Stimulated activated CD8-positive, alpha-beta memory T cell treated with anti-CD3 and anti-CD28 coated beads, Interleukin-12 subunit alpha, Interleukin-12 subunit beta, amount 100 ng/mL, for 1 hour (primary cell): ENCODE data around the gene LRCH1.

ENCODE experiments used
- DNase-seq: peaks from one replicate; pipeline ENCODE4 v3.0.0-alpha.2; 2020; ENCODE audit warnings: low read depth

Gene LRCH1

DNA sequence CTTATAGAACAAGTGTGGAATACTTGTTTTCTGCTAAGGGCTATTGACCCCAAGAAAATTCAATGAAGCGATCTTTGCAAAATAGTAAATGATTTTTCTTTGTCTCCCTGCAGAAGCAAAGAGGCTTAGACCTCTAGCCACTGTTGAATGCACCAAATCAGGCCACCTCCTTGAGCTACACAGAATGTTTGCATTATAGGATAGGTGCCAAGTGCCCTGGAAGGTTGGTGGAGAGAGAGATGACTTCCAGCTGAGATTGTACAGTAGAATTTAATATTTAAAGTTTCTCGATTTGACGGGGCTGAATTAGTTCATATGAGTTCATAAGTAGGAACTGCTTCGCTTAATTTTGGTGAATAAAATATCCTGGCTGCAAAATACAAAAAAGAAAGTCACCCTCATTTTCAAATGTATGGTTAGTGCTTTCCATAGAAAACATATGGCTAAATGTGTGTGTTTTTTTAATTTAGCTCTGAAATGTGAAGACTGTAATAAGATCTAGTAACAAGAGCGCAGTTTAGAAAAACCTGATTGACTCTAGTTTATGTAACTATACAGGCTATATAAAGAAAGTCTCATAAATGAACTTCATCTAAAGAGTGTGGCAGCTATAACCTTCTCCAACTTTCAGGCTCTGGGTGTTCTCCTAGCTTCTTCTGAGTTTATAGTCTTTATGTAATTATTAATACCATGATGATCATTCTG is 41.6 kb downstream of the LRCH1 start:
- DNase-seq = no peak

DNA sequence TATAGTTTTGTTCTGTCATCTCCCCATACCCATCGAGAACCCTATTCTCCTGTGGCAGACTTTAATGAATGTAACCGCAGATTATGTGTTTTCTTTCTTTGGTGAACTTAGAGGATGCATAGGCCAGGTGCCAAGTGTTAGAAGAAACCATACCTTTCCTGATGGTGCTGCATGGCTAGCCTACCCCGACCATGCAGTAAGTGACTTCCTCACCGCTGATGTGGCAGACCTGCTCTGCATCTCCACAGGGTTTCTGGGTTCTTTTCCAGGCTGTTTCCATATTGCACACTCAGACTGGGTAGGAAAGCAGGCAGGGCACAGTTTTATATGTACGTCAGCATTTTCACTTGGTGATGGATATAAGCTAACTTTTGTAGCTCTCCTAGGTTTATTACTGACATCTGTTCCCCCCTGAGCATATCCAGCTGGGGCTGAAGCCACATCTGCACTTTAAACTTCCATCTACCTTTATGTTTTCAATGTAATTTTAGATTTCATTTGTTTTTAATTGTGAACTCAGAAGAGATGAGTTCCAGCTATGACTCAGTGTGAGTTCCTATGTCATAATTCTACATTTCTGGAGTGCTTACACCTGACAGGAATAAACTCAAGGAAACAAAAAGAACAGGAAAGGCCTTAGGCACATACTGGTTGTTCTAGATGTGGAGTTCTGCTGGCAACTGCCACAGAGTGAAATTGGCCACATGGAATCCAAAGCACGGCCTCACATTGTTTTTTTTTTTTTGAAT is 42.3 kb downstream of the LRCH1 start:
- DNase-seq = no peak

DNA sequence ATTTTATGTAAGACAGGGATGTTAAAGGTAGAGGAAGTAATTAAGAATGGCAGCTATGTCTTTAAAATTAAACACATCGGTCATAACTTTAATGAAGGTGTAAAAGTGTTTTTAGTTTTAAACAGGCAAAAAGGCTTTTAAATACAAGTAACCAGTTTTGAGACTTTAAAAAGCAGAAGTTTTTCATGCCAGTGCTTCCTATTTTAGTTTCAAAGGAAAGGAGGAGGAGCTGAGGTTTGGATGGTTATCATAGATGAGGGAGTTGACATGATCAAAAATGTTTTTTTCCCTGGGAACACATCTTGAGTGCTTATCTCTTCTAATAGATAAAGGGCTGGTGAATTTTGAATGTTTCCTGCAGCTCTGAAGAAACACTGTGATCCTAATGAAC is 42.9 kb downstream of the LRCH1 start:
- DNase-seq = no peak

DNA sequence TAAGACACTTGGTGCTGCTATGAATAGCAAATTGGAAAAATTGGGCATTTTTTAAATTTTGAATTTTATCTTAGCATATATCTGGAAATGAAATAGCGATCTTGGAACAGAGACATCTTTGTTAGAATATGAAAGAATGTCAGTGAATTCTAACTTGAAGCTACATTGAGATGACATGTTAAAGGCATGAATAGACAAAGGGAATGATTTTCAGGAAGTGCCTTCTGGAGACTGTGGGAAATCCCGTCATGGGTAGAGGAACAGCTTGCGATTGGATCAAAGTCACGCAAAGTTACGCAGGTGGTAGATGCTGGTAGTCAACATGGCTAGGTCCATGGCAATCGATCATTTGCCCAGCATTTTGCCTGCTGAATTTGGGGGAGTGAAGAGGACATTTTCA is 43.5 kb downstream of the LRCH1 start:
- no peak for DNase-seq

DNA sequence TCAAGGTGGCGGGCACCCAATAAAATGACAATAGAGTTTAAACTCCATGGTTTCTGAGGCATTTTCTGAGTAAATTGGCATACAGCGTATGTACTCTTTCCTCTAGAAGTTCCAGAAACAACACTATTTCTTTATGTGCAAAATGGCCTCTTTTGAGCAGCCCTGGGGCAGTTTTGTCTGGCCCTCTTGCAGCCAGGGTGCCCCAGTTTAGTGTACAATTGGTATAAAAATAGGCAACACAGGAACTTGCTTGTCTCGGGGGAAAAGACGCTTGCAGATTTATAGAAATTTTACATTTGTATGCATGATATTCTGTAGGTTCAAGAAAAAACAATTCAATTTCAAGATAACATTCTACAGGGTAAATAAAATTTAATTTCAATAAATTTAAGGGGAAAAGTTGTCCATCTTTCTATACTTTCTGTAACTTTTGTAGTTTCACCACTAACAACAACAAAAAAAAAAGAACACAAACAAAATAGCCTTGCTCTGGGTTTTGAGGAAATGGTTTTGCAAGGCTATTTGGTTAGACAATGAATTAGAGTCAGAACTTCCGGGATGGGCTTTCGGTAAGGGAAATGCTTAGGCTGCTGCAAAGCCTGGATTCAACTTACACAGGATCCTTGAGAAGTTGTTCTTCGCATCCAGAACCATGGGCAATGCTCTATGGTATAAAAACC is 45.3 kb downstream of the LRCH1 start:
- no peak for DNase-seq

DNA sequence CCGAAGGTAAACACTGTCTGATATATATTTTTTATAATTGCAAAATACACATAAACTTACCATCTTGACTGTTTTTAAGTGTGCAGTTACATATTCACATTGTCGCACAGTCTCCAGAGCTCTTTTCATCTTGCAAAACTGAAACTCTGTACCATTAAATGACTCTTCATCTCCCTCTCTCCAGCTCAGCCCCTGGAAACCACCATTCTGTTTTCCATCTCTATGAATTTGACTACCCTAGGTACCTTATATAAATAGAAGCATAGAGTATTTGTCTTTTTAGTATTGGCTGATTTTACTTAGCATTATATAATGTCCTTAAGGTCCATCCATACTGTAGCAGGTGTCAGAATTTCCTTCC is 45.8 kb downstream of the LRCH1 start:
- DNase-seq = no peak

DNA sequence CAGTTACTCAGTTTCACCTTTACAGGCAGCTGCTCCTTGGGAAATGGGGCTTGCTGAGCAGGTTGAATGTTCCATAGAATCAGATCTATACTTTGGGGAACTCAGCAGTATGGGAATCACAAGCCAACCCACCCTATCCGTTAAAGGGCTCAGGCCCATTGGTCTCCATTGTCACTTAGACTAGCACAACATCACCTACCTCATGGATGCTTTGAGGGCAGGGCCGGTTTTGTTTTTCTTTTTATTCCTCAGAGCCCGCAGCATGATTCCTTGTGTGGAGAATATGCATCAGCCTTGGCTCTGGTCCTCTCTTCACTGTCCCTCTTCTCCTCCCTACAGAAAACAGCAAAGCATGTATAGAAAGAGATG is 48.0 kb downstream of the LRCH1 start:
- no peak for DNase-seq

DNA sequence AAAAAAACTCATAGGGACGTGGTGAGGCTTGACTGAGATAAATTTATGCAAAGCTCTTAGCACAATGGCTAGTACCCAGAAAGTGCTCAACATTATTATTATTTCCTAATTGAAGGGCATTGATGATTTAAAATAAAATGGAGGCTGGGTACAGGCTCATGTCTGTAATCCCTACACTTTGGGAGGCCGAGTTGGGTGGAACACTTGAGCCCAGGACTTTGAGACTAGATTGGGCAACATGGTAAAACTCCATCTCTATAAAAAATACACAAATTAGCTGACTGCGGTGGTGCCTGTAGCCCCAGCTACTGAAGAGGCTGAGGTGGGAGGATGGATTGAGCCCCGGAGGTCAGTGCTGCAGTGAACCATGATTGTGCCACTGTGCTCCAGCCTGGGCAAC is 49.6 kb downstream of the LRCH1 start:
- DNase-seq = no peak

DNA sequence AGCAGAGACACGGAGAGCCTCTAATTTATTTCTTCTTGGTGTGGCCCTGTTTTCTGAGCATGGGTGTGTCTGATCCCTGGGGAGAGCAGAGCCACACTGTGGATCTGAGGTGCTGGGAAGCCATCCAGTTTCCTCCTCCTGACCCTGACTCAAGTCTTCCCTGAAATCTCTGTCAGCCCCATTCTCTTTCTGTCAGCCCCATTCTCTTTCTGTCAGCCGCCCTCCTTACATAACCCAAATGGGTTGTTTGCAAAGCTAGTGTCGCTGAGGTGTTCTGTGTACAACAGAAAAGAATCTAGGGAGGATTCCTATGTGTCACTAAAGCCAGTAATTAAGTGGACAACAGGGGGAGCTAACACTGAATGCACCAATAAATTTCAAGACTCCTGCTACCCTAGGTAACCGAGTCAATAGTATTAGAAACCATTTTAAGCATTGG is 50.2 kb downstream of the LRCH1 start:
- no peak for DNase-seq

DNA sequence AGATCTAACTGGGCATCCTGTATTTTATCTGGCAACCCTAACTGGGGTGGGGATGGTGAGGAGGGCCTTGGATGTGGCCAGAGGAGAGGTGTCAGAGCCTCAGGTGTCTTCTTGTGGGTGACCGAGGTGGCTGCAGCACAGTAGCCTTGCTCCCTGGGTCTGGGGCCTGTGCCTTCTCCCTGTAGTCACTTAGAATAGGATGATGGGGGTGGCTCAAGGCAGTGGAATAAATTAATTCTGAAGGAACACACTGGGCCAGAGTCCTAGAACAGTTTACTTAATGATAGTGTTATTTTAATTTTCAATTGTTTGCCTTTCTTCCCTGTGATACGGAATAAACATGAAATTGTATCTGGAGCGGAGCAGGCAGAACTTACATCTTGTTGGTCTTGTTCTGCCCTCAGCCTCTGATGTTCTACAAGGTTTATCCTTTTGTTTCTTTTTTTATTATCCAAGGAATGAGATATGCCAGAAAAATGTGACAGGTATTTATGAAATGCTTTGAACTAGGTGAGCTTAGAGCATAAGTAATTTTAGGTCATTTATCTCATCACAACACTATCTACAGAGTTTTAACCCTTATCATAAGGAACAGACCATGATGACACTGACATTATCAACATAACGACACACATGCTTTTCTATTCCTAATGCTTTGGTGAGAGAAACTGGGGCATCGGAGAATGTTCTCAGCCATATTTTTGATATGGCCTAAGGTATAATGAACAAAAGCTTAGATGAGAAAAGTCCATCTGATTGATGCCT is 51.4 kb downstream of the LRCH1 start:
- DNase-seq = no peak

DNA sequence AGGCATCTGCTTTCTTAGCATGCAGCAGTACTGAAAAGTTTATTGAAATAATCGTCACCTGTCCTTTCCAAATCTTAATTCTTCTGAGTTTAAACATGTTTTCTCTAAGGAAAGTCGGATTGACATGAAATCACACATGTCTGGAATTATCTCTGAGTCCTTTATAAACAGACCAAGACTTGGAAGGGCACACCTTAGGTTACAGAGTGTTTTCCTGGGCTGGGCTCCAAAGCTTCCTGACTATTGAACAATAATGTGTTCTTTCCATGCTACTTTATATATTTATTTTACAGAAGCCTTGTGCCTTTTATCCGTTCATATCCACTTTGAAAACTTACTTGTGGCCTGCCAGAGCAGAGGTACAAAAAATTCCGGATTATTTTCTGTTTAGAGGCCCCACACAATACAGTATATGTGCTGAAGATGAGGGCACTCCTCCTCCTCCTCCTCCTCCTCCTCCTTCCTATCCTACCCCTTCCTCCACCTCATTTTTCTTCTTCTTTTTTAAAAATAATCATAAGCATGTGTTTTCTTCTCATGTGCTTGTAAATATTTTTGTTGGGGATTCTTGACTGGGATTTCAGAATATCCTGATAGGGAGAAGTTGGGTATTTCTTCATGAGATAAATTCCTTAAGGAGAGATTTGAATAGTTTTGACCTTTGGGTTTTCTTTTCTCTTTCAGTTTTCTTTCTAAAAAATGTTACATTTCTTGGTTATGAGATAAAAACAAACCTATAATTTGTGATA is 52.3 kb downstream of the LRCH1 start:
- no peak for DNase-seq

DNA sequence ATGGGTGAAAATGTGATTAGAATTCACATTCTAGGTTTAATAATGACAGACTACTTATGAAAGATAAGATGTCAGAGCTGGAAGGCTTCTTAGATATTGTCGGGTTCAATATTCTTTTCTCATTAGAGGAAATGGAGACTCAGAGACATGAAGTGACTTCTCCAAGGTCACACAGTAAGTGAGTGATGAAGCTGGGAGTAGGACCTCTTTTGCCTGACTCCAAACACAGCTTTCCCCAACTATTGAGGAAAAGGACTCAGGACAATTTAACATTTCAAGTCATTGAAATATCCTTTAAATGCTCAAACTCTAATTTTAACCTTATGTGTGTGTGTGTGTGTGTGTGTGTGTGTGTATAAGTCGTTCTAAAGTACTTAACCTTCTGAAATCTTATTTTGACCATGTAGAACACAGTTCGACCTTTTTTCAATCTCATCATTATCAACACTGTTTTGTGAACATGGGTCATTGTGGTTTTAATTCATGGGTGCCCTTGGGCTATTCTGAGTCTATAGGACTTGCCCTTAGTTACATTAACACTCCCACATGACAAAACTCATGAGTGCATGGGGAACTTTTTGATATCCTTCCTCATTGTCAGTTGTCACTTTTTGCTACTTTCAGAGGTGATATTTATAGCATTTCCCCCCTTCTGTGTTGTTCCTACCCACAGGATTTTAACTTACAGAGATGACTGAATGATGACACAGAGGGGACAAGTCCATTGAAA is 53.0 kb downstream of the LRCH1 start:
- DNase-seq = no peak

DNA sequence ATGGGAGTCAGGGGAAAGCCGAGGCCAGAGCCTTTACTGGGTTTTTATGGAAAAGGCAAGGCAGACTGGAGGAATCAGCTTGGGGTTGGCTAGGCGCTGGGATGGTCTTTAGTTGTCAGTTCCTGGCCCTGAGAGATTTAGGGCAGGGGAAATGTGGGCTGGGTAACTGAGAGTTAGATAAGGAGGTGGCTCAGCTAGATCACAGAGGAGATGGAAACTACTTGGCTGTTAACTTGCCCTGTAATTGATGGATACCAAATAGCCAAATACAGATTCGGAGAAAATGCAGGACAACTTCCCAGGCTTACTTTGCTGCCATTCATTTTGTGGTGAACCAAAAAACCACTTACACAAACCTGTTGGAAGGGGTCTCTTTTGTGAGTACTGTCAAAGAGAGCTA is 54.0 kb downstream of the LRCH1 start:
- no peak for DNase-seq

DNA sequence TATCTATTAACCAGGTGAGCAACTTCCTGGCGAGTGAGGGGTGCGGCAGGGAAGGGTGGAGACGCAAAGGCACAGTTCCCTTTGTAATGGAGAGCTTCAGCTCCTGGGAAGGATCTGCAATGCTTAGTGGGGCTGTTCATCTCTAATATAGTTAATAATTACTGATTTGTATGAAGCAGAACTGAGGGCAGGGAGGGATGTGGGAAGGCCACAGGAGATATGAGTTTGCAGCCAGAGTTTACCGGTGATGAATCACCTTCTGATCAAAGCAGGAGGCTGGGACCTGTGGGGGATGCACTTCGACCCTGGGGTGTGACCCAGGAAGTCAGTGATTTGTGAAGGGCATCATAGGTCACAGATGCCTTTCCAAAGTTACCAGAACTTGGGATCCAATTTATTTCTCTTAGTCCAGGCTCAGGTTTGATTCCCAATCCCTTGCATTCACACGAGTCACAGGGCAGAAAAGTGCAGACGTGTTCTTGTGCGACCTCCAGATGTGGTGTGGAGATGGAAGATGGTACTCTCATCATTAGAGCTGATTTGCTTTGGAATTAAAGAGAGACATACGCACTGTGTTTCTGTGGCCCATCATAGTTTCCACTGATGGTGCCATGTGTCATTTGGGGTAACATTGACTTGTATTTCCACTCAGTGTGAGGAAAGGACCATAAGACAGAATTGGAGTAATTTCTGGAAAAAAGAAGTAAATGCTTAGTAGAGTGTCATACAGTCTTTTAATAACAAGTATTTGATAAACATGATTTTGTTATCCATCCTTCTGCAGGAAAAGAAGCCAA is 55.0 kb downstream of the LRCH1 start:
- DNase-seq = no peak

DNA sequence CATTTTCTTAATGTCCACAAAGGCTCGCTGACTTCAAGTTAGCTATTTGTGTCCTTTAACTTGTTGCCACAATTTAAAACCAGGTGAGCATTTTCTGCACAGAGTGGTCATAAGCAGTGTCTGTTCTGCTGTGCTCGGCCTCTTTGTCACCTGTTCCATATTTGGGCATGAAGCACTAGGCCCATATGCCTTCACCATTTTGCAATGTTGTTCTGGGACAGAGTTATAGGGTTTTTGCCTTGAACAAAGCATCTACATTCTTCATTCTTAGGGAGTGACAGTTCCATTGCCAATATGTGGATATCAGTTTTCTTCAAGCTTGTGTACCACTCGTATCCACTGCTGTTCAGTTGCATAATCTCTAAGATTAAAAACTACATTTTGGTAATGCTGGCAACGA is 56.1 kb downstream of the LRCH1 start:
- no peak for DNase-seq

DNA sequence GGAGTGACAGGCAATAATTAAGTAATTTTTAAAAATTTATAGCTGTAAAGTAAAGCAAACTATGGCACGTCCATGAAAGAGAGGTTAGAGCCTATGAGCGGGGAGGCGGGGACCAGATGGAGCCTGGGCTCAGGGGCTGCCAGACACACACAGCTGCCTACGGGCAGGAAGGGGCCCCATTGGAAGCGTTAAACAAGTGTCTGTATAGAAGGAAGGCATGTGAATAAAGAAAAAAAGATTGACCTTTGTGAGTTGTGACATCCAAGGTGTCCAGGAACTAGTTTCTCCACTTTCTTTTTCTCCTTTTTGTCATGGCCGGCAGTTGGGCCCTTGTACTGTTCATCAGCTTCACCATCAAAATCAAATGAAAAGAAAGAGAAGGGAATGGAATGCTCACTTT is 56.8 kb downstream of the LRCH1 start:
- no peak for DNase-seq

DNA sequence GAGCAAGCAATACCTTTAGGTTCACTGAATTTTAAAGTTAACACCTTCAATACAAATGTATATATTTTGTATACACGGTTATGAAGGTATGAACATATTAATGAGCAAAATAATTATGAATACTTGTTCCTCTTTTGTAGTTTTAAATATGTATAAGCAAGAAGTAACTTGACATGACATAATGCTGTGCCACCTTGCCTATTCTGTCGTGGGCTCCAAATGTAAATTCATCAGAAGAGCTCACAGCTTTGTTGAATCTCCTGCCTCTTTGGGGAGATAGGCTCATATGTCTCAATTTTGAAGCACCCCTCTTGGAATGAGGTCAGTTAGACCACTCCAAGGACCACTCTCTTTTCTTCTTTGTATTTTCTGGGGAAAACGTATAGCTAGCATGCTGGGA is 59.3 kb downstream of the LRCH1 start:
- DNase-seq = no peak

DNA sequence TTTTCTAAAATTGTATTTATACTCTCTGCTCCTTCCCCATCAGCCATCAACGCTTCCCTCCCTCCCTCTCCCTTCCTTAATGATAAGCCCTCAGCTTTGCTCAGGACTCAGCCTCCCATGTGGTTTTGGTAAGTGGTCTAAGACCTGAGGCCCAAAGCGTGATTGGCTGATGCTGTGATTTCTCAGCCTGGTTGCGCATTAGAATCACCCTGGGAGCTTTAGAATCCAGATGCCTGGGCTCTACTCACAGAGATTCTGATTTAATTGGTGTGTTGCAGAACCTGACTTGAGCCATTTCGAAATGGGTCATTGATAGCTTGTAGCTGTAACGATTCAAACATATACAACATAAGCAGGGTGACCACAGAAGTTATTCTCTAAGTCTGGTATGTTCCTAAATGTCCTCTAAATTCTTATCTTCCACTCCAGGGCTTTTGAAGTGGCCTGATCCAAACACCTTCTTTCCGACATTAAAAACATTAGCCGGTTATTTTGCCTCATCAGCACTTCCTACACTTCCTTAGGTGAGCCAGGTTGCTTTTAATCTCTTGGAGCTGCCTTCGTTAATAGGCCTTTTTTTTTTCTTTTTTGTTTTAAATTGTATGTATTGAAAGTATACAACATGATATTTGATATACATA is 60.6 kb downstream of the LRCH1 start:
- DNase-seq = no peak

DNA sequence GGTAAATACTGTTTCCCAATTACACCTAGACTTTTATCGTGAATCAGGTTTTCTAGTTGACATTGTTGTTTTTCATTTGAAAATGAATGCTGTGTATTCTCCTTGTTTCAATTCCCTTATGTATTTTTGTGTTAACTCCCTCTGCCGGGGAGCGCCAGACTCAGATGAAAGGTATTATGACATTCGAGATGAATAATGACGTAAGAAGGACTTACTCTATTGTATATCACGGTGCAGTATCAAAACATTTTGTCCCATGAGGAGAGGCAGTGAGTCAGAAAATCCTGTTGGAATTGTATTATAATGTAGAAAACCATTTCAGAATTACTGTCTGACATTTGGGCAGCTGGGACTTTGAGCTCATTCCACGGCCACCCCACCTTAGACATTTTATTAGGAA is 61.6 kb downstream of the LRCH1 start:
- DNase-seq = no peak
